GM12891 (cell line): ENCODE measurements around the gene PHAF1.
A peak's percentile ranks its signal among the peaks of the same experiment; 100 is the strongest.

Experiments
- DNase-seq: peaks from one replicate; pipeline ENCODE4 v3.0.0; 2011; ENCODE audit warnings: low spot score; ENCODE audit not compliant: insufficient read length
- FAIRE-seq: peaks from 2 replicates; lab custom pipeline; 2011; peaks lifted over from hg19 to GRCh38; lab: Jason Lieb, UNC
- PAX5 ChIP-seq: IDR thresholded peaks from 2 replicates; pipeline ENCODE4 v1.6.1; 2011; ENCODE audit warnings: low read length, moderate library complexity, mild to moderate bottlenecking; ENCODE audit not compliant: insufficient read depth, severe bottlenecking
- POLR2A ChIP-seq: IDR thresholded peaks from 2 replicates; pipeline ENCODE4 v1.6.1; 2011; ENCODE audit warnings: low read depth, low read length, control low read depth
- POLR2AphosphoS5 ChIP-seq: IDR thresholded peaks from 2 replicates; pipeline ENCODE4 v1.6.1; 2011; ENCODE audit warnings: low read depth, low read length, control low read depth
- POU2F2 ChIP-seq: IDR thresholded peaks from 2 replicates; pipeline ENCODE4 v1.6.1; 2011; ENCODE audit warnings: low read depth, mild to moderate bottlenecking, control low read depth, low read length, moderate library complexity
- SPI1 ChIP-seq: IDR thresholded peaks from 2 replicates; pipeline ENCODE4 v1.6.1; 2011; ENCODE audit warnings: low read depth, low read length, control low read depth
- TAF1 ChIP-seq: IDR thresholded peaks from 2 replicates; pipeline ENCODE4 v1.6.1; 2011; ENCODE audit warnings: low read depth, low read length, control low read depth

PHAF1 gene

GRCh38 chr16:67151431-67152097 is 41.8 kb downstream of the PHAF1 start:
- TF ChIP-seq TAF1 = no peak
- TF ChIP-seq POLR2A = no peak
- TF ChIP-seq SPI1 = no peak
- no peak for TF ChIP-seq POLR2AphosphoS5
- no peak for TF ChIP-seq POU2F2
- no peak for TF ChIP-seq PAX5
- DNase-seq = no peak
- FAIRE-seq = no peak

DNA sequence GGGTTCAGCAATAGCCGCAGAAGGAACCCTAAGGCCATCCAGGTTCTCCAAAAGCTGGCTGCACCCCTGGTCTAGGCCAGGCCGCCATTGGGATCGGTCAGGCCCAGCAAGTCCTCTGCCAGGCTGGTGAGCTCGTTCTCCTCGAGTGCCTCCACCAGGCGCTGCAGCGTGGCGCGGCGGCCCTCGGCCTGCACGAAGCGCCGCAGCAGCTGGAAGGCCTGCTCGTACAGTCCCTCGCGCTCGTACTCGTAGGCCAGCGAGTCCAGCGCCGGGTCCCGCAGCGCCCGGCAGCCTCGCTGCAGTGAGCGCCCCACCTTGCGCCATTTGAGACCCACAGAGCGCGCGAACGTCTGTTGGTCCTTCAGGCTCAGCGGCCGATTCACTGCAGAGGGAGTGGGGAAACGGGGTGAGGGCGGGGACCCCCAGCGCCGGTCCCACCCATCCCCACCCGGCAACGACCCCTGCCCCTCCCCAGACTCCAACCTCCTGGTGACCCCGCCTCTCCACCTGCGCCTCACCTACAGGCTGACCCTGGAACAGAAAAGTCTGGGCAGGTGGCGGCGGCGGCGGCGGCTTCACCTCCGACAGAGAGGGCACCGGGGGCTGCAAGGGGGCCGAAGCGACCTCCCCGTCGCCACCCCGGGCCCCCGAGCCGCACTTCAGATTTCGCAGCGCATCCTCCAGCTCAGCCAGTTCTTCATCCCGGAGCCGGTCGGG is 45.0 kb downstream of the PHAF1 start:
- no peak for DNase-seq
- TF ChIP-seq SPI1 = no peak
- TF ChIP-seq PAX5 = no peak
- no peak for TF ChIP-seq POLR2AphosphoS5
- no peak for TF ChIP-seq TAF1
- TF ChIP-seq POLR2A = no peak
- TF ChIP-seq POU2F2 = no peak
- no peak for FAIRE-seq

- FAIRE-seq = peak; percentile 95
- TF ChIP-seq POU2F2 = no peak
- peak; percentile 20; the same call in 1 of the 2 replicates for TF ChIP-seq SPI1
- TF ChIP-seq POLR2A = no peak
Observed at GRCh38 chr16:67155295-67156142, 45.8 kb downstream of the PHAF1 start.

GRCh38 chr16:67156143-67156844 is 46.6 kb downstream of the PHAF1 start:
- DNase-seq (no peak), FAIRE-seq (no peak)
- TF ChIP-seq PAX5 (no peak), POLR2A (no peak), POLR2AphosphoS5 (no peak)

More at GRCh38 chr16:67155295-67156142, 45.8 kb downstream of the PHAF1 start:
- peak; percentile 89 for DNase-seq

- TF ChIP-seq SPI1 (no peak), TAF1 (no peak), POLR2A (no peak), PAX5 (no peak)
- DNase-seq = no peak
- no peak for FAIRE-seq
Observed at GRCh38 chr16:67157106-67157748, 47.5 kb downstream of the PHAF1 start.

DNA sequence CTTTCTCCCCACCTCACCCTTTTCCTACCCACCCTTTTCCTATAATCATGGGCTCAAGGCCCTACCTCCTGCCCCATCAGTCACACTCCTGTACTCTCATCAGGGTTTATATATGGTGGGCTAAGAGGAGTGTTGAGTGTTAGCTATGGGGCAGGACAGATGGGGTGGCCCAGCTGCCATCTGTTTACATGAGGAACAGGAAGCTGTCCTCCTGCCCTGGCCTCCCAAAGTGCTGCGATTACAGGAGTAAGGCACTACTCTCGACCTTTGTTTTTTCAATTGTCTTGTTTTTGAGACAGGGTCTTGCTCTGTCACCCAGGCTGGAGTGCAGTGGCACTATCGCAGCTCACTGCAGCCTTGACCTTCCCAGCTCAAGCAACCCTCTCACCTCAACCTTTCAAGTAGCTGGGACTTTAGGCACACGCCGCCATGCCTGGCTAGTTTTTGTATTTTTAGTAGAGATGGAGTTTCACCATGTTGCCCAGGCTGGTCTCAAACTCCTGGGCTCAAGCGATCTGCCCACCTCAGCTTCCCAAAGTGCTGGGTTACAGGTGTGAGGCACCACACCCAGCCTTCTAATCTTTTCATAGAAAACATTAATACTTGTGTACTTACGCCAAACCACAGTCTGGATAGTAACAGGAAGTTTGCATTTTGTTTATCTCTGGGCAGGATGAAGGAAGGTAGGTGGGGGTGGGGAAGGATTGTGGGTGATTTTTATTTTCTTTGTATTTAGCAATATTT is 48.3 kb downstream of the PHAF1 start:
- FAIRE-seq (no peak), DNase-seq (no peak)
- TF ChIP-seq POU2F2 (no peak), TAF1 (no peak), POLR2A (no peak), POLR2AphosphoS5 (no peak), SPI1 (no peak)

DNA sequence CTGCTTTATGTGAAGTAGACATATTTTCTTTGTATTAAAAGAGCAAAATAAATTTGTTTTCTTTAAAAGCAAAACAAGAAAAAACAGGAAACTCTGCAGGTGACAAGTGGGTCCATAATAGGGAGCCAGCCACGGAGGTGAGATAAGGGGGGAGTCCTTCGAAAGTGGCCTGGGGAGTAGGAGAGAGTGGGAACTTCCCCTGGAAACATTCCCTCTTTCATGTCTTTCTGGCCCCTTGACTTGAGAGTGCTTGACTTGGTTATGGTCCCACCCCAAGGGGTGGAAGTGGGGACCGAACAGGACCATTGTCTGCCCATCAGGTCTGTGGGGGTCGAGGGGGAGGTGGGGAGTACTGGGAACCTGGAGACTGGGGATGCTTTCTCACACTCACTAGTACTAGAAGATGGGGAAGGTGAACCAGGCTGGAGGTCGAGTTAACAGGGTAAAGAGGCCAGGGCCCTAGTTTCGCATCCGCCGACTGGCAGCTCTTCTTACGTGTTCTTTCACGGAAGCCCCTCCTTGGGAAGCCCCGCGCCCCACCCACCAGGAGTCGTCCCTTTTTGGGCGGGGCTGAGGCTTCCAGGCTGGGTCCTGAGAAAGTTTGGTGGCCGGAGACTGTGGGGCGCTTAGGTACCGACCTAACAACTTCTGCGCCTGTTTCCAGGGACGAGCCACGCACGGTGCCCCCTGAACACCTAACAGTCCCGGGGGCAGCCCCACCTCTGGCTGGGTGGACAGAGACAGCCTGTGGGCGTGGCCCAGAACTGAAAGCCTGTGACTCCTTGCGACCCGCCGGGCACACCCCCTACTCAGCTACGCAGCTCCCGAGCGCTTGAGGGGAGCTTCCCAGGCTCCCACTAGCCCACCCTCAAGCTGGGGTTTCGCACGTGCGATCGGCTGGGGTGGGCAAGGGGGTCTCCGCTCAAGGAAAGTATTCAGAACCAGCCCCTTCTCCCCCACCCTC is 49.2 kb downstream of the PHAF1 start:
- TF ChIP-seq POLR2AphosphoS5 (no peak), POLR2A (no peak), TAF1 (no peak), PAX5 (no peak), SPI1 (no peak), POU2F2 (no peak)
- FAIRE-seq (peak; percentile 76), DNase-seq (no peak)

GRCh38 chr16:67161595-67162058 is 51.9 kb downstream of the PHAF1 start:
- no peak for FAIRE-seq
- DNase-seq = no peak
- TF ChIP-seq SPI1 (no peak), POLR2A (no peak), PAX5 (no peak), POLR2AphosphoS5 (no peak), POU2F2 (no peak), TAF1 (no peak)
